NCI-H187 (cell line): Measurements from ENCODE around the gene NR3C2.
"Not testable (repeated sequence)": the region's sequence is repeated elsewhere in the genome, so short reads cannot be mapped to it uniquely, and the experiment has no call there.

Experiments used
- DNase-seq, 2 experiments: peaks; one replicate each; lab custom pipeline; 2025; lab: John Stamatoyannopoulos, UW

Gene NR3C2

DNA sequence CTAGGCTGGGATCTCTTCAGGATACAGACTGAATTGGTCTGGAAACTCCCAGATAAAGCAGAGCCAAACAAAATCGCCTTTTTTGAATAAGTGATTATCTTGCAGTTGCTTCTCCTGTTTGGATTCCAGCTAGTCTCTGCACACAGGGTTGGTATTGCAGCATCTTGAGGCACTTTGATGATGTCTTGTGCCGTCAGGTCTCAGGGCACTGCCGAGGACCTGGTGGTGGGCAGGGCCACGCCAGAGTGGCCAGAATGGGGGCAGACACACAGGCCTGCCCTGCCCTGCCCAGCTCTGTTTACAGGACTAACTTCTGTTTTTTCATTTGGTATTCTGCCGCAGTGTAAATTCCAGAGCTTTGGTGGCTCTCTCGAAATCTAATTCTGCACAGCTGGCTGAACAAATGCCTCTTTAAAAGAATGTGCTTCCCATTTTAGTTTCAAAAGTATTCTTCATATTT lies 276.1 kb downstream of the NR3C2 start:
- DNase-seq, result no peak

DNA sequence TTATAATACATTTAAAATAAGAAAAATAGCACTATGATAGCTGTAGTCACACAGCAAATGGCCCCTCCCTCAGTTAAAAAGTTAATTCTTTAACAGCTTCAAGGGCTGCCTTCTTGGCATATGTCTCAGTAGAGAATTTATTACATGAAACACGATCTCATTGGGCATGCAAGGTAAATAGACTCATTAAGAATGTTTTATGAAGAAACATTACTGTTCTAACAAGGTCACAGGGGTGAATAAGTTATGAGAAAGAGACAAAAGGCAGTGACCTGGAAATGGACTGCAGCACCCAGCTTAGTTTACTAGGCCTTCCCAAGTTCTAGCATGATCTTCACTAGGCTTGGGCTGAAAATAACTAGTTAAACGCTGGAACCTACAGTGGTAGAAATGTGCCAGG lies 277.7 kb downstream of the NR3C2 start:
- DNase-seq, result no peak

DNA sequence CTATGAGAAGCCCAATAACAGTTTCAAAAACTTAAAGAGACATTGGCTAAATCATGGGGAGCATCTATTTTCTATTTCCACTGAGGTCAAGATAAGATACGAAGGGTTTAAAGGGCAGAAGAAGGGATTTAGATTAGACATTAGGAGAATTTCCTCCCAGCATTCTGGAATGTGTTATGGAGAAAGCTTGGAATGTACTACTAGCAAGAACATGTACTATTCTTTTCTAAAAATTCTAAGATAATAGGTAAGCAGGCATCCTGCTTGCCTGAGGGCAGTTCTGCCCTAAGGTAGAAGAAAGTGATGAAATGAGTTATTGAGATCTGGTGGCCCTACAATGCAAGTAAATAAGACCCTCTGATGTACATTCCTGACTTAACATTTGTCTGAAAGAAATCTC lies 279.2 kb downstream of the NR3C2 start:
- no peak for DNase-seq

DNA sequence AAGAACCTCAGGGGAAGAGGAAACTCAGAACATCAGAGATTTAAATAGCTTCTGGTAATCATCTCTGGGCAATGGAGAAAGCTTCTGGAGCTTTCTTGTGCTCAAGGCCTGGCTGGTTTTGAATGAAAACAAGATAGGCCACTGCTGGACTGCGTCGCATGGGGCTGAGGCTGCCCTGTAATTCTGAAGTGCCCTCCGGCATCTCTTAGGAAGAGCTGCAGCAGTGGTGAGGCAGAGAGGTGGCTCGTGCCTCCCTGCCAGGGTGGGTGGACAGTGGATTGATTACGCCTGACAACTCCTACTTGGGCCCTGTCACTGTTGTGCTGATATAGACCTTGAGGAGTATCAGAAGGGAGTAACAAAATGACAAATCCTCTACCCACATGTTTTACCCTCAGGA lies 279.7 kb downstream of the NR3C2 start:
- no peak for DNase-seq

DNA sequence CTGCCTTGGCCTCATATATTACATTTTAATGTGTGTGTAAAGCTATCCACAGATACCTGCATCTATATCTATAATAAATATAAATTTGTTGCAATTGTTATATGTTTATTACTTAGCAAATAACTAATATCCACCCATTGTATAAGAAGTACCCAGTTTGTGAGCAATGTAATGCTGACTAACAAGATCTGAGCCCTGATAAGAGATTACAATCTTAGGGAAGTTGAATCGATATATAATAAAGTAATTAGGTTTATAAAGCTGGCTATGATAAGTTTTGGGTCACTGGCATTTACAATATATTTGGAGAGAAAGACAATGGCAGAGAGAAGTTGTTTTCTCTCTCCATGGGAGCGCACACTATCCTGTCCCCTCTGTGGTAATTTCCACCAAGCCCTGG lies 280.6 kb downstream of the NR3C2 start:
- DNase-seq, result no peak

DNA sequence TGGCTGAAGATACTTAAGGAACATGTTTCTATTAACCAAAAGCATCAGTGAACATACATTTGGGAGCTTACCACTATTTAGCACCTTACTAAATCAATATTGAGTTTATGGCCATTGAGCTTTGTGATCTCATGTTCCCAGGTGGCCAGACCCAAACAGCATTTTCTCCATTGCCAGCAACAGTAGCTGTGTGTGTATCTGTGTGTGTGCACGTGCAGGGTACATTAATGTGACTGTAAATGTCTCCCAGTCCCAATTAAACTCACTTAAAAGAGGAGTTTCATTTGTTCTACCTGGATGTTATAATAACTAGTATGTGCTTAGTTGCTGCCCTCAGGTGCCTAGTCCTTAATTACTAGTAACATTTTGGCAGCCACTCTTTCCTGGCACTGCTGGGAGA lies 282.4 kb downstream of the NR3C2 start:
- DNase-seq, result no peak

DNA sequence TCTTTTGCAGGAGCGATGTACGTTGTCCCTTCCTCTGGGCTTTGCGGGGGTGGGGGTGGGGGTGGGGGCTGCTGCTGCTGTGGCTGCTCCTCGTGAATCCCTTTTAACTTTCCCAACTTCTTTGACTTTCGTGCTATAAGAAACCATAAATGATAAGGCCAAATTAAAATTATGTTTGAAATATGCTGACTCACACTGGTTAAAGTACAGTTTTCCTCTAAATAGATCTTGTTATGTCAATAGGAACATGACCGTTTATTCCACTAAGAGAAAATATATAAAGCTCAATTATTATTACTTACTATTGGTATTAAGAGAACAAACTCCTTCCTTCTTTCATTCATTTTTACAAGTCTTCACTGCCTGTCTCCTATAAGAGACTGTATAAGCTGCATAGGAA lies 287.4 kb downstream of the NR3C2 start:
- DNase-seq, result no peak

DNA sequence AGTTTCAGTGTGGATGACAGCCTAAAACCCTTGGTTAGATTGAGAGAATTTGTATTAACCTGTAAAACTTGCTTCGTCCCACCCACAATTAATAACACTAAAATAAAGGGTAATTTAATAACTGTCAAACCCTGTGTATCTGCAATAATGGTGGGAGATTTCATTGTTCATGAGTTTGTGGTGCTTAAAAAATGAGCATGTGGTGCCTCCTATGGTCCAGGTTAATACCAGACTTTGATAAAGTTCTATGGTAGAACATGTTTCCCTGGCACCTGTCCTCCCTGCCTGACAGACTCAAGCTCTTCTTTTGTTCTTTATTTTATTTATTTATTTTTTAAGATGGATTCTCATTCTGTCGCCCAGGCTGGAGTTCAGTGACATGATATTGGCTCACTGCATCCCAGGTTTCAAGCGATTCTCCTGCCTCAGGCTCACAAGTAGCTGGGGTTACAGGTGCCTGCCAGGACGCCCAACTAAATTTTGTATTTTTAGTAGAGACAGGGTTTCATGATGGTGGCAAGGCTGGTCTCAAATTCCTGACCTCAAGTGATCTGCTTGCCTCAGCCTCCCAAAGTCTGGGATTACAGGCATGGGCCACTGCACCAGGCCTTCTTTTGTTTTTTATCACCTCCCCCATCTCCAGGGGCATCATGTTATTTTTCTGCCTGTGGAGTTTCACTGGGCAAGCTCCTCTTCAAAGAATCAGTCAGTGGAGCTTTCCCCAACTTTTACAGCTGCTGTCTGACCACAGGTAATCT lies 289.2 kb downstream of the NR3C2 start:
- DNase-seq, result no peak

DNA sequence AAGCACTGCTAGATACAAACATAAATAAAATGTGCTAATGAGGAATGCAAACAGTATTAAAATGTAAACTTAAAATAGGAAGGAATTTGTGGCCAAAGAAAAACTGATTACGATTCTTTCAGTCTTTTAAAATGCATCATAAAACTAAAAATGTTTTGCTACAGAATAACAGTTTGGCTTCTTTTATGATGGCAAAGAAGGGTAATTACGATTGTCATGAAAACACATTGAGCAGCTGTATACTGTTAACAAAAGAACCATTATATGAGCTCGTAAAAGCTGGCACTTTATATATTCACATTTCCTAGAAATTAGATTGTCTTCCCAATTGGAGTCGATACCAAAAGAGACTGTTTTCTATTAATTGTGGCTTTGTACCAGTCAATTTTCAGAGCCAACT lies 290.4 kb downstream of the NR3C2 start:
- DNase-seq, result no peak

DNA sequence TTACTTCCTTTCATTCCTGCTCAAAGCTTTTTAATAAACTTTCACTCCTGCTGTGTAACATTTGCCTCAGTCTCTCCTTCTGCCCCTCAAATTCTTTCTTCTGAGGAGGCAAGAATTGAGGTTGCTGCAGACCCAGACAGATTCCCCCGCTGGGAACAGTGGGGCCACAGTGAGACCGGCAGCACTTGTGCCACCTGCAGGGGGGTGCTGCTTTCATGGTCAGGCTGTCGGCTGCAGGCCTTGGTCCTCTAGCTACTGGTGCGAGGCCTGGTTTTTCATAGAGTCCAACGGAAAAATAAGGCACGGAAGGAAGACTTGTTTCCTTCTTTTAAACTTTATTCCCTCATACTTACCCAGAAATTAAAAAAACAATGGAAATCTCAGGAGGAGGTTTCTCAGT lies 296.7 kb downstream of the NR3C2 start:
- DNase-seq, result no peak

DNA sequence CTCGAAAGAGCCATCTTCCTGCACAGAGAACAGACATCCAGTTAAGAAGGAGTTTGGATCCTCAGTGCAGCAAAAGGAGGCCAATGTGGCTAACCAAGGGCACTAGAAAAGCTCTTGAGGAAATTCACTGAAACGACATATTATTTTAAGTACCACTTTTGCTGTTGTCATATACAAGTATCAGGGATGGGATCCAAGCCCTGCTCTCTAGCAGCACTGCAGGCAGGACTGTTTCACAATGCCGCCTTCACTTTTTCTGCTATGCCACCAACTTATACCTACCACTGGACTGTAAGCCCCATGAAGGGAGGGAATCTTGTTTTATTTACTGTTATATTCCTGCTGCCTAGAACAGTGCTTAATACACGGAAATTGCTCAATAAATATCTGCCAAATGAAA lies 299.0 kb downstream of the NR3C2 start:
- DNase-seq, result no peak

DNA sequence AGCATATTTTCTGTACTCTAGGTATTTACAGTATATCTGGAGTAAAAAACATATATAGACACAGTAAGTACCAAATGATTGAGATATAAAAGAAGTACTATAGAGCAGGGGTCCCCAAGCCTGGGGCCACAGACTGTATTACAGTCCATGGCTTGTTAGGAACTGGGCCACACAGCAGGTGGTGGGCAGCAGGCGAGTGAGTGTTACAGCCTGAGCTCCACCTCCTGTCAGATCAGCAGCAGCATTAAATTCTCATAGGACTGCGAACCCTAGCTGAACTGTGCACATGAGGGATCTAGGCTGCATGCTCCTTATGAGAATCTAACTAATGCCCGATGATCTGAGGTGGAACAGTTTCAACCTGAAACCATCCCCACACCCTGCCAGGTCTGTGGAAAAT lies 300.7 kb downstream of the NR3C2 start:
- DNase-seq, result no peak

DNA sequence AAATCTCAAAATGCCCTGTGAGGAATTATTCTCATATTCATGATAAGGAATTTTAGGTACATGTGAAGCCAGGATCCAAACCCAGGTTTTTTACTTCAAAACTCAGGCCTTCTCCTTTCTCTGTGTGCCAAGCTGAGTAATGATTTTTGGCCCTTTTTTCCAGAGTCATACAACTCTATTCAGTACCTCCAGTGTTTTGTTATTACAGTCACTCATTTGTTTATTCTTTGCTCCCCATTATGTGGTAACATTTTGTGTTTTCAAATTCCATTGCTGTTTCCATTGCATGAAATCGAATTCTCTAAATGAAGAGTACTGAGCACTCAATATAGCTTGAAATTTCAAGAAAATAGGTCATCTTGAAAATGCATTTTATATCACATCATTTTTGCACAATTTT lies 315.4 kb downstream of the NR3C2 start:
- no peak for DNase-seq

DNA sequence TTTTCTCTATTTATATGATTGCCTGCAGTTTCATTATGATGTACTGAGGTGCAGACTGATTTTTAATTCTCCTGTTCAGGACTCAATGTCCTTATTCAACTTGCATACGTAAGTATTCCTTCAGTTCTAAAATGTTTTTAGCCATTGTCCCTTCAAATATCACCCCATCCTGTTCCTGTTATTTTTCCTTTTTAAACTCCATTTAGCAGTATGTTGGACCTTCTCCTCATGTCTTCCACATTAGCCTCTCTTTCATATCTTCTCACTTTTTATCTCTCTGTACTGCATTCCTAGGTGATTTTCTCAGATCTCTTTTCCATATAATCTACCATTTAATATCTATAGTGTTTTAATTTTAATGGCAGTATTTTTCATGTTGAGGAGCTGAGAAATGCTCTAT lies 317.7 kb downstream of the NR3C2 start:
- no peak for DNase-seq

DNA sequence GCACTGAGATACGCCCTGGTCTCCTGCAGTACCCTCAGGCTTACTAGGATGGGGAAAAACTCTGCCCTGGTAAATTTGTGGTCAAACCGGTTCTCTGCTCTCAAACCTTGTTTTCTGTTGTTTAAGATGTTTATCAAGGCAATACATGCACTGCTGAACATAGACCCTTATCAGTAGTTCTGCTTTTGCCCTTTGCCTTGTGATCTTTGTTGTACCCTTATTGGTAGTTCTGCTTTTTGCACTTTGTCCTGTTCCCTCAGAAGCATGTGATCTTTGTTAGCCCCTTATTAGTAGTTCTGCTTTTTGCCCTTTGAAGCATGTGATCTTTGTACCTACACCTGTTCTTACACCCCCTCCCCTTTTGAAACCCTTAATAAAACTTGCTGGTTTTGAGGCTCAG lies 319.1 kb downstream of the NR3C2 start:
- DNase-seq, result not testable (repeated sequence)

DNA sequence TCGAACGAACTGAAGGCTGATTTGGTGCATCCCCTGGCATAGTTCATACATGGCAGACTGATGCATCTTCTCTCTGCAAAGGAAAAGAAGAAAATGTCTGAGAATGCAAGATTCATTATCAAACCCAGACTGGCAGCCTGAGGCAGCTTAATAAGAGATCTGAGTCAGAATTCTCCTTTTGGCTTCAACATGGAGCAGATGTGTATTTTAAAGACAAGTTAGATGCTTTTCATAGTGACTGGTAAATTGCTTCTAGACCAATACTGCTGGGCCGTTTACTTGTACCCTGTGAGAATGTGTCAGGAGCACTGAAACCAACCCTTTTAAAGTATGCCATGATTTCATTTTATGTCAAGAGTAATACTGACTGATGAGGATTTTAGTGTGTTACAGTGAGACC lies 322.0 kb downstream of the NR3C2 start:
- DNase-seq, result no peak

DNA sequence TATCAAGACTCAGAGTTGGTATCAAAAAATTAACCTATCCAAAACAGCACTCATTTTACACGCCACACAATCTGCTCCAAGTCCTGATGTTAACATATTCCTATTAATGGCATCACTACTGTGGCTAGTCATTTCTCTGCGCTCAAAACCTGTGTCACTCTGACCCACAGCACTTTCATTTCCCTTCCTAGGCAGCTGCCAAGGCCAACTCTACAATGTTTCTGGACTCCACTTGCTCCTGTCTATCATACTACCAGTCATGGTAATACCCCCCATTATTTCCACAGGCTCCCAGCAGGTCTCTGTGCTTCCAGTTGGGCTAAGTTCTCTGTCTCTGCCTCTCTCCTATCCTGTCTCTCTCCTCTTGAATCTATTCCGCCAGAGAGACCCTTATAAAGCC lies 323.6 kb downstream of the NR3C2 start:
- no peak for DNase-seq

DNA sequence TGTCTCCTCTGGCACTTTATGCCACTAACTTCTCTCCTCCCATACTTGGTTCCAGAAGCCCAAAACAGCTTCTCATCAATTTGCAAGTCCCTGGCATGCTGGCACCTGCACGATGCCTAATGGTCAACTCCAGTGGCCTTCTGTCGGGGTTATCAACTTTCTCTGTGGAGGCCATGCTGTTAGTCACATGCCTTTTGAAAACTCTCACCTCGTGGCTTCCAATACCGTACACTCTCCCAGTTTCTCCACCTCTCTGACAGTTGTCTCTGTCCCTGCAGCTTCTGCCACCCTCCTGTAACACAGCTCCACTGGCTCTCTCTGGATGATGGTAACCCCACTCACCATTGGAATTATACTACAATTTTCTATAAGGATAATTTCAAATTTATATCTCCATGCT lies 324.0 kb downstream of the NR3C2 start:
- no peak for DNase-seq

DNA sequence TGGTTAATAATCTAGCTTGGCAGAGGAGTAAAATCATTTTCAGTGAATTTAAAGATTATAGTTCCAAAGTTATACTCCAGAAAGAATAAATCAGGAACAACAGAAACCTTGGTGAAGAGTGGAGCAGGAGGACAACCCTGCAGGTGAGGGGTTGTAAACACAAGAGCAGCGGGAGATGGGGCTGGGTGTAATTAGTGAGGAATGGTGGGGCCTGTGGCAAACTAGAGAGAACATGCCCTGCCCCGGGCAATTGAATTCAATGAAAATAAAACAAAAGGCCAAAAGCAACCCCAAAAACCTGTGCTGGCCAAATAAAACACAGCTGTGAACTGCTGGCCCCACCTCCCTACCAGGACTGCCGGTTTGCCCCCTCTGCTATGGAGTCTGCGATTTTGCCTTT lies 325.2 kb downstream of the NR3C2 start:
- DNase-seq, result no peak

DNA sequence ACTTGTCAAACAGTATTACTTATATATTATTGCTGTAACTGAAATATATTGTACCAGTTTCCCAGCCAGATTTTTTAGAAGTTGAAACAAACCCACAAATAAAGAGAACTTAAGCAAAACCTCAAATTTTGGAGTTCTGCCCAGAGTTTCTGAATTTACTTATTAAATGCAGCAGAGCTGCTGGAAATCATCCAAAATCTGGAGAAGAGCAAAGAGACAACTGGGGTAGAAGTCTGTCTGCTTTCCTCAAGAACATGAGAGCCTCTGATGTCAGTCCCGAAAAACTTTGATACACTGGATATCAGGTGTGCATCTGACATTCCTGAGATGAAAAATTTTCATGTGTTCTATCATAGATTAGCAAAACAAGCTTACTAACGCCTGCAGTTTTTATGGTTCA lies 325.9 kb downstream of the NR3C2 start:
- no peak for DNase-seq

DNA sequence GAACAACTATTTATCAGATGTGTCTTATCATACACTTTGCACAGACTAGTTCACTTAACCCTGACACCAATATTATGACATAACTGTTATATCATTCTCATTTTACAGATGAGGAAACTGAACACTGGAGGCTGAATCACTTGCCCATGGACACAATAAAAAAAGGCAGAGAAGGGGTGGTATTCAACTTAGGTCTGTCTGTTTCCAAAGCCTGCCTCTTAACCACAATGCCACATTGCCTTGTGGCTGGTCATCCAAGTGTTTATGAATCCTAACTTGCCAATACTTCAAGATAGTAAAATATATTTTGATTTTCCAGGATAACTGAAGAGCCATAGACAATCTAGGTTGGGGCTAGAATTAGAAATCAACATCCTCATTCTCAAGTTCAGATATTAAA lies 327.8 kb downstream of the NR3C2 start:
- DNase-seq, result no peak

DNA sequence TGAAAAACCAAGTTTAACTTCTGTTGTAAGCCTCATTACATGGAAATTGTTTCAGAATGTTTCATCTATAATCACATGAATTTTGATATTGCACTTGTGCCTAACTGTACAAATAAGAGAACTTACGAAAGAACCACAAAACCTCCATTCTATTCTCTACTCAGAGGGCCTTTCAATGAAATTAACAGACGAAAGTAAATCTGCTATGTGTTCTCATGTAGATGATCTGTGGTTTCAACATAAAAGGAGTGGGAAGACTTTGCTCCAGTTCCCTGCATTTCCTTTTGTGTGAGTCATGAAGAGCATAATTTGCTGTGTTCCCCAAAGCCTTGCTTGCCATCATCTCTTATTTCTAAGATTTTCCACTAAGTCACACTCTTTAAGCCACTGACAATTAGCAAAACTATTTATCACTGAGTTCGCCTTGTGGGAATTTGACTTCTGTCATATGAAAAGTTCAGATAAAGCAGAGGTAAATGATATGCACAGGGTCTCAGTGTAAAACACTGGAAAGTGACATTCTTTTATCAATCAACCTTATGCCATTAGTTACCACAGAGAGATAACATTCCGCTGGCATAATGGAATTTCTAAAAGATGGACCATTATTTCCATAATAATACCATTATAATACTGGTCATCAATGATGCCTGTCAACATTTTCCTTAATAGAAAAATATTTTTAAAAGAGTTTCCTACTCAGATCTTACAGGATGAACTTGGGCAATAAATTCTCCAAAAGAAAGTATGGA lies 329.8 kb downstream of the NR3C2 start:
- no peak for DNase-seq

DNA sequence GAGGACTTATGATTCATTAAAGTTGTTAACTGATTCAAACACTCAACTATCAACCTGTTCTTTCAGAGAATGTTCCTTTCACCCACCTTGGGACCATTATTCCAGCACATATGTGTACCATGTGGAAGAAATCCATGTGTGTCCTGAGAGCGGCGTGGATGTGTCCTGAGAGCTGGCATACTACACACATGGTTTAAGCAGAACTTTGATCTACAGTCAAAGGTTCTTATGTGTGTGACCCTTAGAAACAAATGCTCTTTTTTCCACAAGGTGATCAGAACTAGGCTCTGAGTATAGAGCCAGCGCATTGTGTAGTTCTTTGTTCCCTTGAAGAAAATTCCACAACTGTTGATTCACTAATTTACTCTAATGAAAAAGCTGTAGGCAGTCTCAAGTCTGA lies 332.0 kb downstream of the NR3C2 start:
- no peak for DNase-seq

DNA sequence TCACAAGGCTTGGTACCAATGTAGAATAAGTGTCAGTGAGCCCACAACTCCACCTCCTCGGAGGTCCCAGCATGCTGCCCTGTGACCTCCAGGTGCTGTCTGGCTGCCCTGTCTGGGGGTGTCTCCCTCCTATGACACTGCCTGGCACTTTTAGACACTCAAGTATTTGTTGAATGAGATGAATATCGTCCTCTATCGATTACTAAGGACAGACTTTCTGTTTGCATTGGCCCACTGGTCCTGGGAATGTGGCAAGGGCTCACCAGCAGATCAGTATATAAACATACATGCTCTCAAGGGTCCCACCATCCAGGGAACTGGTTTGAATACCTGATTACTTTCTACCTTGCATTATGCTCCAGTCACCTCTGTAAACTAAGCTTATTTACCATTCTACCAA lies 333.0 kb downstream of the NR3C2 start:
- no peak for DNase-seq
